Mucosa of gallbladder (tissue), 1 donor: ENCODE results near the gene RLF. TPM values are rescaled to one million over a fixed set of nuclear protein-coding genes. Genes with fewer than 3 reads are reported as not detected.
A peak's percentile ranks its signal among the peaks of the same experiment; 100 is the strongest.

Experiments used
- DNase-seq: peaks from one replicate; pipeline ENCODE4 v3.0.0-alpha.2; 2020; ENCODE audit warnings: low spot score
- total RNA-seq: library from RNA; stranded (reverse); gene quantifications from one replicate; pipeline ENCODE4 v1.2.1, GENCODE V29; 2021
- donor health status: DM: no; HTN: no; CAD: no.

The RLF gene
- 16.5 TPM for total RNA-seq

- DNase-seq, result peak; percentile 96
Observed at GRCh38 chr1:40161125-40161887, at the start of gene RLF. RLF (plus strand) TSS chr1:40161387; CDS start chr1:40161400, 13 bp downstream.

- no peak for DNase-seq
Observed at GRCh38 chr1:40114400-40114799, 46.8 kb upstream of the RLF start.

GRCh38 chr1:40120128-40120527 is 41.1 kb upstream of the RLF start:
- DNase-seq, result no peak

GRCh38 chr1:40122855-40123254 is 38.3 kb upstream of the RLF start:
- DNase-seq, result no peak

GRCh38 chr1:40130892-40131291 is 30.3 kb upstream of the RLF start:
- DNase-seq, result no peak

GRCh38 chr1:40132383-40133311 is 28.5 kb upstream of the RLF start:
- DNase-seq, result no peak

- no peak for DNase-seq
Observed at GRCh38 chr1:40133312-40133665, 27.9 kb upstream of the RLF start.

- no peak for DNase-seq
Observed at GRCh38 chr1:40133839-40134238, 27.3 kb upstream of the RLF start.

GRCh38 chr1:40140211-40140973 is 20.8 kb upstream of the RLF start:
- DNase-seq, result no peak

GRCh38 chr1:40141878-40142535 is 19.2 kb upstream of the RLF start:
- no peak for DNase-seq

- peak; percentile 68 for DNase-seq
Observed at GRCh38 chr1:40143891-40144575, 17.2 kb upstream of the RLF start.

- no peak for DNase-seq
Observed at GRCh38 chr1:40151457-40152079, 9.6 kb upstream of the RLF start.

GRCh38 chr1:40153073-40153770 is 8.0 kb upstream of the RLF start:
- peak; percentile 36 for DNase-seq

- DNase-seq, result no peak
Observed at GRCh38 chr1:40155135-40155534, 6.1 kb upstream of the RLF start.

GRCh38 chr1:40155910-40156309 is 5.3 kb upstream of the RLF start:
- DNase-seq, result no peak

GRCh38 chr1:40160806-40161124 is 422 bp upstream of the RLF start:
- DNase-seq, result no peak

- no peak for DNase-seq
Observed at GRCh38 chr1:40161888-40162397, 756 bp downstream of the RLF start.

- no peak for DNase-seq
Observed at GRCh38 chr1:40162753-40163441, 1.7 kb downstream of the RLF start.

- no peak for DNase-seq
Observed at GRCh38 chr1:40167317-40167716, 6.1 kb downstream of the RLF start.
